Stimulated activated CD8-positive, alpha-beta memory T cell treated with anti-CD3 and anti-CD28 coated beads, Interleukin-15, amount 100 ng/mL, for 48 hours (primary cell): ENCODE results near the gene ATXN1.

ENCODE experiments used
- DNase-seq, 2 donors: peaks; one replicate each; pipeline ENCODE4 v3.0.0-alpha.2; 2020; ENCODE audit warnings: low read depth in 2 of 2

Gene ATXN1

GRCh38 chr6:16673011-16673797 is 88.1 kb downstream of the ATXN1 start:
- DNase-seq, result no peak

DNA sequence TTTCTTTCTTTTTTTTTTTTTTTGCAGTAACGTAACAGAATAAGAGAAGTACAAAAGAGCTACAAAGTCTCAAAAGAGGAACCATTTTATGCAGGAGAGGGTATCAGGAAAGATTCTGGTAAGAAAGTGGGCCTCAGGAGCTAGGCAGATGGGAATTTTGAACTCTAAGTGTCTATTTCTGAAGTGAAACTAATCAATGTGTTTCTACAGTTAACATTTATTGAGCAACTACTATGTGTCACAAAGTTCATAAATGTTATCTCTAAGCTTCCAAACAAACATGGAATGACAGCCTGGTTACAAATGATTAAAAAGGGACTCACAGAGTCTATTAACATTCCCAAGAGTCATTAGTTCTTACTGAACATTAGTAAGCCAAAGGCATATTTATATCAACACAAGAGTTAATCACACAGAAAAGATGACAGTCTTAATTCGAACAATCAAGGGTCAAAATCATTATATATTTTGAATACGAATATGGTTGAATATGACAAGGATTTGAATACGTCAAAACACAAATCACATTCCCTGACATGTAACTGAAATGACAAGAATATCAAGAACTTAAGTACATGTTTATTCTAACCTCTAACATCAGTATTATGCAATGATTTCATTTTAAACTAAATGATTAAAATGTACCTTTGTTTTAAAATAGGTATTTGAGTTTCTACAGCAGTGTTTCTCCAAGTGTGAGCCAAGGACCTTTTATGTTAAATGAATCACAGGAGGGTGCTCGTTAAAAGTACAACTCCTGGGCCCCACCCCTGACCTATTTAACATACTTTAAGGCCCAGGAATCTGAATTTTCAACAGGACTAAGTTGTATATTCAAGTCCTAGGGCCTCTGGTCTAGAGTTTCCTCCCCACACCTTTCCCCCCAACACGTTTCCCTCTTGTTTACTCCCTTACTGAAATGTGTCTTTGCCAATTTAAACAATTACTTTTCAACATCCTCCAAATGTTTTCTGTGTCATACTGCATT is 89.7 kb downstream of the ATXN1 start:
- no peak for DNase-seq

DNA sequence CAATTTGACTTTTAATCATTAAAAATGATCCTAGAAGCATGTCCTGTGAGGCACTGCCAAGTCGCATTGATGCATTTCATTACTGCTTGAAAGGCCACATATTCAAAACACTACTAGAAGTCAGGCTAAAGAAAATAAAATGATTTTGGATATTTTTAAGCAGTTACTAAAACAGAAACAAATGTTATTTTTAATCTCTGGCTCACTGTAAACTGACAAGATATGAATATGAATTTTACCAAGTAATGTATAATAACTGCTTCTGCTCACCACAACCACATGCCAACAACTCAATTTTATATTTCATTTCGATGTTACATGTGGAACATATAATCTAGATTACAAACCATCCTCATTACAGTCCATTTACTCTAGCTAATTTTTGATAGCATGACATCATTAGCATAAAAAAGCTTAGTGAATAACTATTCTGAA is 90.6 kb downstream of the ATXN1 start:
- DNase-seq, result no peak

GRCh38 chr6:16670183-16670582 is 91.1 kb downstream of the ATXN1 start:
- no peak for DNase-seq

GRCh38 chr6:16669227-16669626 is 92.0 kb downstream of the ATXN1 start:
- DNase-seq, result peak; percentile 54 to 60

- no peak for DNase-seq
Measured at GRCh38 chr6:16667509-16667908, 93.8 kb downstream of the ATXN1 start.

- no peak for DNase-seq
Measured at GRCh38 chr6:16665992-16666391, 95.3 kb downstream of the ATXN1 start.

- no peak for DNase-seq
Measured at GRCh38 chr6:16665182-16665581, 96.1 kb downstream of the ATXN1 start.

DNA sequence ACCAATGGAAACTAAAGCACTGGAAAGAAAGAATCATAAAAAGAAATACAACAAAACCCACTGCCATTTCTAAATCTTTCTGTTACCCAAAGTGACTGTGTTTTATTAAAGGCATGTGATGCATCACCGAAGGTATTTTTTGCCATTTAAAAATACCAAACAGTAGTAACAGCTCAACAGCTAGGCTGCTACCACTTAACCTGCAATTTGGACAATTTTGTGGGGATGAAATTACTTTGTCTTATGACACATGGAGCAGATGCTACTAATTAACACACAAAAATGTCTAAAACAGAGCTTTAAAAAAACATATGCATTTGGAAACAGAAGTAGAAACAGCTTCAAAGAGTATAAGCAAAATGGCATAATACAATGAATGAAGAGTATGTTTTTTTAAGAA is 97.4 kb downstream of the ATXN1 start:
- no peak for DNase-seq

GRCh38 chr6:16660157-16660497 is 101.1 kb downstream of the ATXN1 start:
- no peak for DNase-seq

DNA sequence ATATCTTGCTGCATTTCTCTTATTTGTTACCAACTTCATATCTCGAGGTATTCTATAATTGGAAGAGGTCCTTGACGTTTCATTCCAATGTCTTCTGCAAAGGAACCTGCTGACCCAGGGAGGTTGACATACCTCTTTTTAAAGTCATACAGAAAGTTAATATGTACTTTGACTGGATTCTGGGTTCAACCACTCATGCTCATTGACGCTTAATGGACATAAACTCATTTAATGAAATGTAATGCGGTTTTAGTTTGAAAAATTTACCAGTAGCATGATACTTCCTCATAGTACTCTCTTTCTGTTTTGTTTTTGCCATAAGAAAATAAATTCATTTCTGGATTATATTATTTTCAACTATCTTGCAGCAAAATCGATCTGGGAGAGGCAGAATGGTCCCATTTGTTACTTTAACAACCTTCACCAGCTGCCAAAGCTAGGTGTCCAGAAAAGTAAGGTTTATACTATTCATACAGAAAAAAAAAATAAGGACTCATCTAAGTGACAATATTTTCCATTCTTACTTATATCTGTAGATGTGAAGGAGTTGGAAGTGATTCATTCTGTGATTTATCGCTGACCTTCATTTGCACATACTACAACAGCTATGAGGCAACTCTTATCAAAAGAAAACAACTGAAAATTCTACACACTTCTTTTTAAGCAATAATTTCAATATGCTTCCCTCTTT is 101.6 kb downstream of the ATXN1 start:
- DNase-seq, result no peak

GRCh38 chr6:16658348-16659034 is 102.8 kb downstream of the ATXN1 start:
- no peak for DNase-seq

DNA sequence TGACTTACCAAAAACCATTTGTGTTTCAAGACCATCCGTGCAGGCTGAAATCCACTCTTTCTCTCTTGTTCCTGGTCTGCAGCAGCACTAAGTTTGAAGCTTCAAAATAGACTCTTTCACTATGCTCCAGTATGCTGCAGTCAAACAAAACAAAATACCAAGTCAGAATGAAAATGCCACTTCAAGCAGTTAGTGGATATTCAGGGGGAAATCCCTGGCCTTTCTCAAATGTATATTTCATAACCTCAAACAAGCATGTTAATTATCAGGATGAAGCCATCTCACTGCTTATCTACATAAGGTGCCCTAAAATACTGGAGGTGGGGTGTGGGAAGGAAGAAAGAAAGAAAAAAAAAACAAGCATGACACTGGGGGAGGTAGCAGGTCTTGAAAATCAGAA is 103.5 kb downstream of the ATXN1 start:
- DNase-seq, result no peak

- DNase-seq, result no peak
Measured at GRCh38 chr6:16656451-16656850, 104.8 kb downstream of the ATXN1 start.

DNA sequence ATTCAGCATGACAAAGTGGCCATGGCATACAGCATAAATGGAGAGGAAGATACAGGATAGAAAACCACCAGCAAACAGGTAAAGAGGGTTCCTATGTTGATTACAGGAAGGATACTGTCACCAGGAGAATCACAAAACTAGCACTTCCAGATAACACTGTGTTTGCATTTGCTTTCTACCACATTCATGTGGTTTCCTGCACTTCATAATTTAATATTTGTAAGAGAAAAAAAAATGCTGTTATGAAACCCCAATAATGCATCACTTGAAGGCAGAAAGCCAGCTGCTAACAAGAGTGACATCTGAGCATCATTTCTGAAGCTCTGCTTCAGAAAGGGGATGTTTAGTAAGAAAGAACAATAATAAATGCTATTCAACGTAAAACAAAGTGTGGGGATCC is 106.6 kb downstream of the ATXN1 start:
- DNase-seq, result no peak

DNA sequence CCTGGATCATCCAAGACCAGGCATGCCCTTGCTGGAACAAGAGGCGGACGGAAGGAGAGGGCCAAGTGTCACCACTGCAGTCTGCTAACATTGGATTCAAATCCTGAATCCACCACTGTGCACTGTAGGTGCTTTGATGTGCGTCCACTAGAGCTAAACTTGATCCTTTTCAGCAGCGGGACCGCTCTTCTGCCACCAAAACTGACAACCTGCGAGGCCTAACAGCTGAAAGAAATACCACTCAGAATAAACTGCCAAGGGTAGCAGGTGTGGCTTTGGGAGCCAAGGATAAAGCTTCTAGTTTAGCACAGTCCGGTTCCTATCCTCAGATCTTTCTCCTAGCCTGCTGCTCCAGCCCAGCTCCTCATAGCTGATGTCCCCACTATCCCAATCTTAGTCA is 108.0 kb downstream of the ATXN1 start:
- DNase-seq, result no peak

DNA sequence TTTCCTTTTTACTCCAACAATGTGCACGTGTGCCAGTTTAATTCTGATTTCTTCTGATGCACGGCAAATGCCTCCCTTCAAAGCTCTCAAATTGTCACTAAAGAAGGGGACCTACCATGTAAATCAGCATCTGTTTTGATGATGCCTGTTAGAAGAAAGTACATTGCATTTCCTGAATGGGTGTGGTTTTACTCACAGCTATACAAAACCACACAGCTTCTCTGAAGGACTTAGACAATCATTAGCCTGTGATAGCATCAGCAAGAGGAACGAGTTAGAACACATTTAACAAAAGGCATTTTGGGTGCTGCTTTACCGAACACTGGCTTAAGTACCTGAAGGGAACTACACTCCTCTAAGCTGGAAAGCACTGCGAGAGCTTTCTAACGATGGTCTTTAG is 109.4 kb downstream of the ATXN1 start:
- no peak for DNase-seq

- DNase-seq, result no peak
Measured at GRCh38 chr6:16649890-16650289, 111.4 kb downstream of the ATXN1 start.

DNA sequence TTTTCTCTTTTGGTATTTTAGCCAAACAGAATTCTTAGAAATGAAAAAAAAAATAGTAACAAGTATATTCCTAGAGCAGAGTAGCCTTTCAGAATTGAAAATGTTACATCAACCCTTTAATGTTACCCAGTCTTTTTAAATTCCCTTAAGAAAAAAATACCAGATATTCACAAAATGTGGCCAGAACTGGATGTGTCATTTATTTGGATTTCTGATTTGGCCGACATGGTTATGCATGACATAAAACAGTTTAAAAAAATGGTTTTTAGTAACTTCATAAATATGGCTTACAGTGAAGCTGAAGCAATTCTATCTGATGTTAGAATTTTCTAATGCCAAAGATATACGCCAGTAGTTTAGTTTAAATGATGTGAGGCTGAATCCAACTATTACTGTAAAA is 112.0 kb downstream of the ATXN1 start:
- no peak for DNase-seq

GRCh38 chr6:16648003-16648402 is 113.3 kb downstream of the ATXN1 start:
- DNase-seq, result no peak

- DNase-seq, result no peak
Measured at GRCh38 chr6:16647422-16647821, 113.8 kb downstream of the ATXN1 start.
